HK-2 (cell line): ENCODE data around the gene KLF18.
"Not testable (repeated sequence)": the region's sequence is repeated elsewhere in the genome, so short reads cannot be mapped to it uniquely, and the experiment has no call there.

Experiments
- DNase-seq: peaks from one replicate; pipeline ENCODE4 v3.0.0-alpha.2; 2018; ENCODE audit not compliant: unreplicated experiment

The KLF18 gene

GRCh38 chr1:44141531-44141930, at the start of gene KLF18:
Gene KLF18, minus strand, starts transcription at chr1:44141631. Its CDS starts 0 bp downstream, at chr1:44141631.
- no peak for DNase-seq

- no peak for DNase-seq
These were observed 33.2 kb upstream of the KLF18 start for GRCh38 chr1:44174630-44175029.

- DNase-seq: no peak
These were observed 28.9 kb upstream of the KLF18 start for GRCh38 chr1:44170281-44170823.

GRCh38 chr1:44168520-44169098, 27.2 kb upstream of the KLF18 start:
- DNase-seq: no peak

GRCh38 chr1:44161546-44161945, 20.1 kb upstream of the KLF18 start:
- no peak for DNase-seq

GRCh38 chr1:44158871-44159270, 17.4 kb upstream of the KLF18 start:
- no peak for DNase-seq

- DNase-seq: no peak
These were observed 16.5 kb upstream of the KLF18 start for GRCh38 chr1:44157903-44158302.

DNA sequence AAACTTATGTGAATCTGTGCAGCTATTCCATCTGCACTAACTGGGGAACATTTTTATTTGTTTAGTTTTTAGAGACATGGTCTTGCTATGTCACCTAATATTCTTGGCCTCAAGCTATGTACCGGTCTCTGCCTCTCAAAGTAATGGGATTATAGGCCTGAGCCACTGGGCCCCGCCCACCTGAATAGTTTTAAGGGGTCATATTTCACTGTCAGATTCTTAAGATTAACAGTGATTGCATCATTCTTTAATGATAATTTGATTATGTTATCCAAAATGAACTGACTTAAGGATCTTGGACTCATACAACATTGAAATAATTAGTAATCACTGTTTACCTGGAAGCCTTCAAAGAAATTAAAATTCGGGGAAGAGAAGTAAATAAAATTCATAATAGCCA, 12.6 kb upstream of the KLF18 start:
- no peak for DNase-seq

DNA sequence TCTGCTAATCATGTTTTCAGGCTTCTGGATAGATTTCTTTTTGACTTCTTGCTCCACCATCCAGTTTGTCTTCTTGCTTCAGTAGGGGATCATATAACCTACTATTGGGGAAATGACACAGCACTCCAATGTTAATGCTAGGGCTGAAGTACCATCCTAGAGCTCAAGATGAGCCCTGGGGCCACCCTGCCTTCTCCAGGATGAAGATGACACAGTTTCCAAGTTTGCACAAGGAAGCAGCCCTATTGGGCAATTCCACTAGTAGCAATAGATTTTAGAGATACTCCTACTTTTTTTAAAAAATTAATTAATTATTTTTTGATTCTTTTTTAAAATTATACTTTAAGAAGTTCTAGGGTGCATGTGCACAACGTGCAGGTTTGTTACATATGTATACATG, 11.3 kb upstream of the KLF18 start:
- DNase-seq: no peak

DNA sequence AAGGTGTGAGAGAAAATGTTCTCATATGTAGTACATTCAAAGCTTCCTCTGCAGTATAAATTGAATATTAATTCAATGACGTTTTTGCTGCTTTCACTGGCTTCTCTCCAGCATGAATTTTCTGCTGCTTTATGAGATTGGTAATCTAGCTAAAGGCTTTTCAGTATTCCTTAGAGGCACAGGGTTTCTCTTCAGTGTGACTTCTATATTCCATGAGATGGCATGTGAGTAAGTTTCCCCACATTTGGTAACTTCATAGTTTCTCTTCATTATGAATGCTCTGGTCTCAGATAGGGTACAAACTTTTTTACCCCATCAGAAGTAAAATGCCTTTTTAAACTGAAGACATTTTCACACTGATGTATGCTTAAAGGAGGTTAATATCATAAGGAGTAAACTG, 10.4 kb upstream of the KLF18 start:
- DNase-seq: no peak

DNA sequence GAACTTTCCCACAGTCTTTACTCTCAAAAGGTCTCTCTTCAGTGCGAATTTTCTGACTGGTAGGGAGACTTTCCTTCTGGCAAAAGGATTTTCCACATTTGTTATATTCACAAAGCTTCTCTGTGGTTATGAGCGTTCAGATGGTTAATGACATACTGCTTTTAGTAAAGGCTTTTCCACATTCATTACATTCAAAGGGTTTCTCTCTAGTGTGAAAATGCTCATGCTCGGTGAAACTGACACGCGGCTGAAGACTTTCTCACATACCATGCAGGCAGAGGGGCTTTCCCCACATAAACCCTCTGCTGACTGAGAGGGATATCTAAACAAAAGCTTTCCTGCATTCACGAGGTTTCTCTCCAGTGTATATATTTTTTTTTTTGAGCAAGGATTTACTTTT, 9.9 kb upstream of the KLF18 start:
- DNase-seq: no peak

- DNase-seq: no peak
These were observed 6.2 kb upstream of the KLF18 start for GRCh38 chr1:44147582-44147981.

DNA sequence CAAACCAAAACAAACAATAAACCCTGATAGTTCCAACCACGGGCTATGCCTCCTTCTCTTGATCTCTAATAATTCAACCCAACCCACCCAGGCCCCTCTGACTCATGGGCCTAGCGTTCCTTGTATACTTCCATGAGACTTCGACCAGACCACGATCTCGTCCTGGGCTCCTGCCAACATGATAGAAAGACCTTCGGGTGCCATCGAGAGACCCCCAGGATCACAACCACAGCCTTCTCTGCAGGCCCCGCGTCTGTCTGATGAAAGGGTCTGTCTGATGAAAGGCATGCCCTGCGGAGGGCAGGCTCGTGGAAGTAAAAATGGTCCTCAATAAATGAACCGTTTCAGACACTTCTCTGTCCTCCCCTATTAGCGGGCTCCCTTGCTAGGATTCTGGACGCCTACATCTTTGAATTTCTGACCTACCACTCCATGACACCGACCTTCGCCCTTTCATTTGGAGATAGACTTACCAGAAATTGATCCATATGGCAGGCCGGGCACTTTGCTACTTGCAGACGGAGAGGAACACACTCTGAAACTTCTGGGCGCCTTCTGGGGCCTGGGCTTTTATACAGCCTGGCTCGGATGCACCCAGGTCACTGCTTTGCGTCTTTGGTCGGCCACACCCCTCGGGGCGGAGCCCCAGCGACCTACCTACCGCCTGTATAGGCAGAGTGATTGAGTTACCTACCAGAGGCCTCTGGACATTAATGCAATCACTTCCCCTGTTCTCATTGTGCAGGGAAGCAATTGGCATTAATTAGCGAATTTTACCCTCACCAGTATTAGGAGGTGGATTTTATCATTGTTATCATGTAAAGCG, 5.3 kb upstream of the KLF18 start:
- no peak for DNase-seq

DNA sequence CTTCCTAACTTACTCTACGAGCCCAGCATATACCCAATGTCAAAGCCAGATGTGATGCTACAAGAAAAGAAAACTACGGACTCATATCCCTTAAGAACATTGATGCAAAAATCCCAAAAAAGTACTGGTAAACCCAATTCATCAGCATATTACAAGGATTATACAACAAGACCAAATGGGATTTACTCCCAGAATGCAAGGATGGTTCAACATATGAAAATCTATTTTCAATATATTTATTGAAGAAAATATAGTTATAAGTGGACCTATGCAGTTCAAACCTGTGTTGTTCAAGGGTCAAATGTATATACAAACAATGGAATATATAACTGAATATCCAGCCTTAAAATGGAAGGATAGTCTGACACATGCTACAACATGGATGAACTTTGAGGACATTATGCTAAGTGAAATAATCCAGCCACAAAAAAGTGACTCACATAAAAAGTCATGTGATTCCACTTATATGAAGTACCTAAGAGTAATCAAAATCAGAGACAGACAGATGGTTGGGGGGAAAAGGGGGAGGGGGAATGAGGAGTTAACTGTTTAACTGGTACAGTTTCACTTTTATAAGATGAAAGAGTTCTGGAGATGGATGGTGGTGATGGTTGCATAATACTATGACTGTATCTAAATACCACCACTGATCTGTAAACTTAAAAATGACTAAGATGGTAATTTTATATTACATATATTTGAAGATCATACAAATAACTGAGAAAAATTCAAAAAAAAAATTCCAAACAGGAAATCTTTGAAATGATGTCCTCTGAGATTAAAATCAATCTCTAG, 3.7 kb upstream of the KLF18 start:
- no peak for DNase-seq

GRCh38 chr1:44139565-44139964, 1.9 kb downstream of the KLF18 start:
- DNase-seq: not testable (repeated sequence)

DNA sequence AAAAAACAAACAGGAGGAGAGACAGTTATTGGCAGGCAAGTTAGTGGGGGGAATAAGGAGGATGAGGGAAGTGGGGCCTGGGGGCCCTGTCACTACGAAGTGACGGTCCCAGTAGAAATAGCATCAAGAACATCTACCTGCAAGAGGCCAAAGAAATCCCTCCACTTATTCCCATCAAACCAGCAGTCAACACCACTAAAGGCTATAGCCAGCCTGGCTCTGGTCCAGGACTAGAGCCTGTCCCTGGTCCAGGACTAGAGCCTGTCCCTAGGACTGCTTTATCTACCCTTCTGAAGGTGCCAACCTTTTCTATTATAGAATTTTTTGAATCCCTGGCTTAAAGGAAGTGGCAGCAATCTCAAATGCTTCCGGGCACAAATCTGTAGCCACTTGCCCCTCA, 3.2 kb downstream of the KLF18 start:
- DNase-seq: no peak

DNA sequence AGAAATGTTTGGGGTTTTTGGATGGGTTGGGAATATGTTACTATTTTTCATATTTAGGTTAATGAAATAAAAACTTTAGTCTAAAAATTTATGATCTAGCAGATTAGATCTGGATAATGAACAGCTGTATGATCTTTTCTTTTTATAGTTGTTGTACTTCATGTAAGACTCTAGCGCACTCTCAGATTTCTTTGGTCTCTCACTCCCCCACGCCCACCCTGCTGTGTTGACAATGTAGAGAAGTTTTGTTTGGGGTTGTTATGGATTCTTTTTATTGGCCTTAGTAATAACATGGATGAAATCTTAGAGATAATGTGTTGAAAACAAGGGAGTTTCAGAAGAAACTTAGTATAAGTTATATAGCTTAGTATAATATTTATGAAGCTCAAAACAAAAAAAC, 5.5 kb downstream of the KLF18 start:
- DNase-seq: no peak

DNA sequence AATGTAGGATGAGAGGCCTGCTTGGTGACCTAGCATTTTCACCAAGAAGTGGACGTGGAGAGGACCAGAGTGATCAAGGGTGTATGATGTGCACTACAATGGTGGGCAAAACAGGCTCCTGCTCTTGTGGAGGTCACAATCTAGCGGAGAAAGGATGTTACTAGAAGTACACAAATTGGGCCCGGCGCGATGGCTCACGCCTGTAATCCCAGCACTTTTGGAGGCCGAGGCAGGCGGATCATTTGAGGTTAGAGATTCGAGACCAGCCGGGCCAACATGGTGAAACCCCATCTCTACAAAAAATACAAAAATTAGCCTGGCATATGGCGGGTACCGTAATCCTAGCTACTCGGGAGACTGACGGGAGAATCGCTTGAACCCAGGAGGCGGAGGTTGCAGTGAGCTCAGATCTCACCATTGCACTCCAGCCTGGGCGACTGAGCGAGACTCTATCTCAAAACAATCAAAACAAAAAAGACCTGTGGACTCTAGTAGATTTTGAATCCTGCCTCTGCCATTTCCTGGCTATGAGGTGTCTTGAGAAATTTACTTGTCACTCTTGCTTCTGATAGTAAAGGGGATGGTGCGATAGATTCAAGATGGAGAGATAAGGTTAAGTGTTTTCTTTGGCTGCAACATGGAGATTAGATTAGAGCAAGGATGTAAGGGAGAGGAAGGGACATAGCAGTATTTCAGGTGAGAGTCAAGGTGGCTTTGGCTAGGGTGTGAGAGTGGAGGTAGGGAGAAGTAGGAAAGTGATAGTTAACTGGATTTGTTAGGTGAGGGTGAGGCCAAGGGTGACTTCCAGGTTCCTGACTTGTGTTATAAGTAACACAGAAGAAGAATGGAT, 7.1 kb downstream of the KLF18 start:
- DNase-seq: no peak

- DNase-seq: no peak
These were observed 10.0 kb downstream of the KLF18 start for GRCh38 chr1:44131411-44131810.

- DNase-seq: no peak
These were observed 11.6 kb downstream of the KLF18 start for GRCh38 chr1:44129616-44130500.
